ENCODE results near the gene CARD14.

The CARD14 gene

DNA sequence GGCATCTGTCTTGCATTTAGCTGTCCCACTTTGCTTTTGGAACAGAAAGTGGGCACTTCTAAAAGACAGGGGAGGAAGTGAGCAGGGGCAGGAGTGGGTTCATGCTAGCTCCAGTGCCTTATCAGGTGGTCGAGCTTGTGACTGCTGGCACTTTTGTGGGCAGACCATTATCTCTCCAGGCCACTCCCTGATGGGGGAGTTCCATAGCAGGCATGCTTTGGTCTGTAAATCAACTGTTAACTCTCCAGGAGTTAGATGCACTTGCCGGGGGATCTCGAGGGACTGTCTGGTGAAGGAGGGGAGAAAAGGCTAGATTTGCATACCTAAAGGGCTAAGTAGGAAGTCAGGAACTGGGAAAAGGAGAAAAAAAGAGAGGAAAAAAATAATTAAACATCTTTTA, 9.3 kb upstream of the CARD14 start:
- TF ChIP-seq, protein P1, sequence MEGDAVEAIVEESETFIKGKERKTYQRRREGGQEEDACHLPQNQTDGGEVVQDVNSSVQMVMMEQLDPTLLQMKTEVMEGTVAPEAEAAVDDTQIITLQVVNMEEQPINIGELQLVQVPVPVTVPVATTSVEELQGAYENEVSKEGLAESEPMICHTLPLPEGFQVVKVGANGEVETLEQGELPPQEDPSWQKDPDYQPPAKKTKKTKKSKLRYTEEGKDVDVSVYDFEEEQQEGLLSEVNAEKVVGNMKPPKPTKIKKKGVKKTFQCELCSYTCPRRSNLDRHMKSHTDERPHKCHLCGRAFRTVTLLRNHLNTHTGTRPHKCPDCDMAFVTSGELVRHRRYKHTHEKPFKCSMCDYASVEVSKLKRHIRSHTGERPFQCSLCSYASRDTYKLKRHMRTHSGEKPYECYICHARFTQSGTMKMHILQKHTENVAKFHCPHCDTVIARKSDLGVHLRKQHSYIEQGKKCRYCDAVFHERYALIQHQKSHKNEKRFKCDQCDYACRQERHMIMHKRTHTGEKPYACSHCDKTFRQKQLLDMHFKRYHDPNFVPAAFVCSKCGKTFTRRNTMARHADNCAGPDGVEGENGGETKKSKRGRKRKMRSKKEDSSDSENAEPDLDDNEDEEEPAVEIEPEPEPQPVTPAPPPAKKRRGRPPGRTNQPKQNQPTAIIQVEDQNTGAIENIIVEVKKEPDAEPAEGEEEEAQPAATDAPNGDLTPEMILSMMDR (IDR thresholded peaks at IDR 0.05; ENCODE audit: low read depth, low read length, missing control alignments) = no peak
- no peak for DNase-seq (ENCODE audit: extremely low read depth, low read depth)
- H3K4me3 ChIP-seq (replicated peaks; ENCODE audit: low read depth, low read length) = no peak overlapping the region

DNA sequence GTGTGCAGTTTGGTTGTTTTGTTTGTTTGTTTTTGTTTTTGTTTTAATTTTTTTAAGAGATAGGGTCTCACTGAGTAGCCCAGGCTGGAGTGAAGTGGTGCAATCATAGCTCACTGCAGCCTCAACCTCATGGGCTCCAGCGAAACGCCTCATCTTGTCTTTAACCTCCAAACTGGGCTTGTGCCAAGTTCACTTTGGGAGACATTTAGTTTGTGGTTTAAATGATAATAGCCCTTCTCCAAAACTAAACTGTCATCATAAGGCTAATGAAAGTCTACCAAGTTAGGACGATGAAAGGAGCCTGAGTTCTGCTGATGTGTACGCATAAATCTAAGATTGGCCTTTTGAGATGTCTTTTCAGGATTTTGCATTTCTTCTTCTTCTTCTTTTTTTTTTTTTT, 6.5 kb upstream of the CARD14 start:
- H3K4me3 ChIP-seq (replicated peaks; ENCODE audit: low read depth, low read length) = no peak overlapping the region
- no peak for DNase-seq (ENCODE audit: extremely low read depth, low read depth)
- TF ChIP-seq, protein P1 (IDR thresholded peaks at IDR 0.05; ENCODE audit: low read depth, low read length, missing control alignments) = no peak

DNA sequence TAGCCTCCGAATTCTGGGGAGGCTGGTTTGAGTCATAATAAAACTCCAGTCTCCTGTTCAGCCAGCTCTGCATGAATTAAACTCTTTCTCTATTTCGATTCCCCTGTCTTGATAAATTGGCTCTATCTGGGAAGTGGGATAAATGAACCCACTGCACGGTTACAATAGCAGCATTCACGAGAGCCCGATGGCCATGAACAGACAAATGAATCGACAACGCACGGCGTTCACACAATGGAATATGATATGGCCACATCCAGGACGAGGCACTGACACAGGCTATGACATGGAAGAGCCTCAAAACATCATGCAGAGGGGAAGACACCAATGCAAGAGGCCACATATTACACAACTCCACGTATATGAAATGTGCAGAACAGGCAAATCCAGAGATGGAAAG, 5.6 kb upstream of the CARD14 start:
- DNase-seq (ENCODE audit: extremely low read depth, low read depth) = no peak
- TF ChIP-seq, protein P1 (IDR thresholded peaks at IDR 0.05; ENCODE audit: low read depth, low read length, missing control alignments) = no peak
- H3K4me3 ChIP-seq (replicated peaks; ENCODE audit: low read depth, low read length) = no peak overlapping the region

DNA sequence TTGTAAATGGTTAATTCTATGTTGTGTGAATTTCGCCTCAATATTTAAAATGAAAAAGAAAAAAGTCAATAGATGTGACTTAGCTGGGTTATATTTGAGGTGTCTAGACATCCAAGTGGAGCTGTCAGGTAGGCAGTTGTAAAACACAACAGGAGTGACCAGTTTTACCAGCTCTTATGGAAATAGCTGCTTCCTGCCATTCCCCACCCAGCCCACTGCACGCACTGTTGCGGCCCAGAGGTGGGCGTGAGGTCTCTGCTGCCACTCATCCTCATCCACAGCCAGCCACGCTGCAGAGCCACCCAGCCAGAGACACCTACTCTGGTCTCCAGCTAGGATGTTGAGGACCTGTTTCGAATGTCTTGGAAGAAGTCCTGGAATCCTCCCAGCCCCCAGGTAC, 3.4 kb upstream of the CARD14 start:
- TF ChIP-seq, protein P1 (IDR thresholded peaks at IDR 0.05; ENCODE audit: low read depth, low read length, missing control alignments) = no peak
- no peak for DNase-seq (ENCODE audit: extremely low read depth, low read depth)
- H3K4me3 ChIP-seq (replicated peaks; ENCODE audit: low read depth, low read length) = no peak overlapping the region

DNA sequence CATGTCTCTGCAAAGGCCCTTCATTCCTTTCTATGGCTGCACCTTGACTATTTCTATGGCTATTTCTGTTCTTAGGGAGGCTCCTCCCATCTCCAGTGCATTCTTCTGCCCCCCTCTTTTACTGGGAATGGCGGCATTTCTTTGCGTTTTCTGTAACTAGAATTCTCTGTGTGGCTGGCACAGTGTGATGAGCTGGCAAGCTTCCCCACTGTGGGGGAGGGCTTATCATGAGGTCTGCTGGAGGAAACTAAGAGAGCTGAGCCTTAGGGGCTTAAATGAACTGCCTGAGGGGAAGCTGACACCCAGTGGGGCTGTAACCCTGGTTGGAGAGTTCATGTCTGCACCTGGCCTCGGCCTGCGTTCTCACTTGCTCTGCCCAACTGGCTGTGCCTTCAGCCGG, 1.5 kb upstream of the CARD14 start:
- no peak overlapping the region for H3K4me3 ChIP-seq (replicated peaks; ENCODE audit: low read depth, low read length)
- DNase-seq (ENCODE audit: extremely low read depth, low read depth) = no peak
- TF ChIP-seq, protein P1 (IDR thresholded peaks at IDR 0.05; ENCODE audit: low read depth, low read length, missing control alignments) = no peak

DNA sequence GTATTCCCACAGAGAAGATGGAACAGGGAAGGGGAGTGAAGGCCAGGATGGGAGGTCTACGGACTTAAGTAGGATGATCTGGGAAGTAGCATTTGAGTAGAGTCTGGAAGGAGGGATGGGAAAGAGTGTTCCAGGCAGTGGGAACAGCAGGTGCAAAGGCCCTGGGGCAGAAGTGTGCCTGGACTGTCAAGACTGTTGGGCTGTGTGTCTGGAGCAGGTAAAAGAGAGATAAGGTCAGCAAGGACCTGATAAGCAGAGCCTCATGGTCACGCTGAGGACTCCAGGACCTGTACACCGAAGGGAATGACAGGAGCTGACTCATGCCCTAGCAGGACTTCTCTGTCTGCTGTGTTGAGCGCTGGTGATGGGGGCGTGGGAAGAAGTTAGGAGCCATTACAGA, 723 bp upstream of the CARD14 start:
- no peak overlapping the region for H3K4me3 ChIP-seq (replicated peaks; ENCODE audit: low read depth, low read length)
- no peak for DNase-seq (ENCODE audit: extremely low read depth, low read depth)
- TF ChIP-seq, protein P1 (IDR thresholded peaks at IDR 0.05; ENCODE audit: low read depth, low read length, missing control alignments) = no peak

DNA sequence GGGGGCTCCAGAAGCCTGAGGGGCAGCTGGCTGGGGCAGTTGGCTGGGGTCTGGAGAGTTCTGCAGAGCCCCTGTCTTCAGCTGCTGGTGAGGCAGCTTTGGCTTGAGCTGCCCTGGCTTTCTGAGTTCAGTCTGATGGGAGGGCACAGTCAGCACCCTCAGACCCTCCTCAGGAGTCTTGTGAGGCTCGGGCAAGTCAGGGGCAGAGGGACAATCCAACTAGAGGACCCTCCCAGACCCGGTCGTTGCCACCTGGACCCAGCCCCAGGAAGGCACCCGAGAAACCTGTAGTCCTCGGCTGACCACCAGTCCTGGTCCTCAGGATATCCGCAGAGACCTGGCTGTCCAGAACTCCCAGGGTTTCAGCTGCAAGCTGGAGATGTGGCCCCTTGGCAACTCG, 1.9 kb downstream of the CARD14 start:
- DNase-seq (ENCODE audit: extremely low read depth, low read depth) = no peak
- TF ChIP-seq, protein P1 (IDR thresholded peaks at IDR 0.05; ENCODE audit: low read depth, low read length, missing control alignments) = no peak
- H3K4me3 ChIP-seq (replicated peaks; ENCODE audit: low read depth, low read length) = no peak overlapping the region
